Frontal cortex (tissue), 4 donors: ENCODE measurements around the gene STAT5B. TPM values are rescaled to one million over a fixed set of nuclear protein-coding genes. Genes with fewer than 3 reads are reported as not detected.
"Not testable (repeated sequence)": the region's sequence is repeated elsewhere in the genome, so short reads cannot be mapped to it uniquely, and the experiment has no call there.

Source experiments
- DNase-seq, 2 donors: peaks; one replicate each; pipeline ENCODE4 v3.0.0; 2012; ENCODE audit warnings: low spot score in 2 of 2
- FAIRE-seq: peaks from 2 replicates; lab custom pipeline; 2012; peaks lifted over from hg19 to GRCh38; lab: Jason Lieb, UNC
- total RNA-seq: library from RNA; depleted of rRNA; stranded (reverse); fragments of >200 nt; gene quantifications from one replicate; pipeline ENCODE4 v1.2.3, GENCODE V29; 2014
- donor health status: control.
- donor health status: control.
- donor health status: control.

Gene STAT5B
- total RNA-seq, 1 donor from 2014 or later: 17.5 TPM

DNA sequence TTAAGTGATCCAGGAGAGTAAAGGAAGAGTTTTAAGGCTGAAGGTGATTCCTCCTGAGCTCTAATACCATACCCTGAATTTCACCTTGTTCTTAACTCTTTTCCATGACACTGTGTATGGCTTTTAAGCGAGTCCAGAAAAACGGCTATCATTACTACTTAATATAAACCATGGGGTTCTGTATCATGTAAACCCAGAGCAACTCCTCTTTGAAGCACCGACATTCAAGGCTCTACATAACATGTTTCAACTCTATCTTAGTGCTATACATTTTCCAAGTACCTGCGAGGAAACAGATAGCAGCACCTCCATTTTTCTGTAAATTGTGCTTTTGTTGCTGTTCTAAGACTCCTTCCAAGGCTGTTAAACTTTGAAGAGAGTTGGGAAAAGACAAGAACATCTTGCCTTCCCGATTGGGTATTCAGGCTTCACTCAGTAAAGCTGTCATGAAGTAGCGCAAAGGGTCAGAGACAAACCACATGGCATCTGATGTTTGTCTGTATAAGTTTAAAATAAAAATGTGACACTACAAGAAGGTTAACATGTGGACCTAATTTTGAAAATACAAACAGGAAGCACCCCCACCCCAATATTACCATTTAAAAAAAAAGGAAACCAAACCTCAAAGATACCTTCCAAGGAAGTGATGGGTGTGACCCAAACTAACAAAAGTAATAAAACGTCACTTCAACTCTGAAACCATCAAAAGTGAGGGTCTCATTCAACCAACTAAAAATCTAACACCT, 3.9 kb downstream of the STAT5B start:
- FAIRE-seq: no peak

DNA sequence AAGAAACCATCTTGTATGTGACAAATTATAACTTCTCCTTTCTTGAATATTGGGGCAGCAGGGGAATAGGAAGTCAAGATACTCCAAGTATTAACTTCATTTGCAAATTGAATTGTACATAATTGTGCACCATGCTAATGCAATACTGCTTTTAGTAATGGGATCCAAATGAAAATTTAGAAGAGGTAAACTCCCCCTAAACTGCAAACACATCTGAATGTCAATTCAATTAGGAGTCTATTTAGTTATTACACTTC, 4.5 kb downstream of the STAT5B start:
- FAIRE-seq (no peak), DNase-seq (no peak)

More for the DNA sequence above, 3.9 kb downstream of the STAT5B start:
- no peak for DNase-seq

- no peak for DNase-seq
- FAIRE-seq: no peak
Observed at GRCh38 chr17:42271006-42271778, 5.0 kb downstream of the STAT5B start.

GRCh38 chr17:42270596-42270995, 5.6 kb downstream of the STAT5B start:
- FAIRE-seq (no peak), DNase-seq (no peak)

DNA sequence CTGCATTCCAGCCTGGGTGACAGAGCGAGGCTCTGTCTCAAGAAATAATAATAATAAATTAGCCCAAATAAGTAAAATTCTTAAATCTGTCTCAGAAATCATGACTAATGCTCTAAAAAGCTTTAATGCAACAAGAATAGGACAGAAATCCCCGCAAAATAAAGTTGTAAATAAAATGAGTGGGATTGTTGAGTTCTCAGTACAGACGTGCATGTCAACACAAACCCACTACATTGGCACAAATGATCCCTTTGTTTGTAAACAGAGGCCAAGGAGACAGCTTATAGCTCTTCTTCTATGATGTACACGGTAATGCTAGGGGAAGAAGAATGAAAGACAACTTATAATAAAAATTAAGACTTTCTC, 6.0 kb downstream of the STAT5B start:
- FAIRE-seq: no peak
- DNase-seq: no peak

DNA sequence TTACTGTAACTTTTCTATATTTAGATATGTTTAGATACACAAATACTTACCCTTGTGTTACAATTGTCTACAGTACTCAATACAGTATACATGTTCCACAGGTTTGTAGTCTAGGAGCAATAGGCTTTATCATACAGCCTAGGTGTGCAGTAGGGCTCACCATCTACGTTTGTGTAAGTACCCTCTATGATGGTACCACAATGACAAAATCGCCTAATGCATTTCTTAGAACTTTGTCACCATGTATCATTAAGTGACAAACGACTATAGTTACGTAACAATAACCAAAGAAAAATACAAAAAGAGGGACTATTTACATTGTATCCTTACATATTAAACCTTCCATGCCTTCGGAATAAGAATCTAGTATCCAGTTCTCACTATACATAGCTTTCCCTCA, 8.0 kb downstream of the STAT5B start:
- DNase-seq: no peak
- FAIRE-seq: no peak

GRCh38 chr17:42266918-42267766, 9.0 kb downstream of the STAT5B start:
- DNase-seq: no peak
- peak; percentile 66 for FAIRE-seq

DNA sequence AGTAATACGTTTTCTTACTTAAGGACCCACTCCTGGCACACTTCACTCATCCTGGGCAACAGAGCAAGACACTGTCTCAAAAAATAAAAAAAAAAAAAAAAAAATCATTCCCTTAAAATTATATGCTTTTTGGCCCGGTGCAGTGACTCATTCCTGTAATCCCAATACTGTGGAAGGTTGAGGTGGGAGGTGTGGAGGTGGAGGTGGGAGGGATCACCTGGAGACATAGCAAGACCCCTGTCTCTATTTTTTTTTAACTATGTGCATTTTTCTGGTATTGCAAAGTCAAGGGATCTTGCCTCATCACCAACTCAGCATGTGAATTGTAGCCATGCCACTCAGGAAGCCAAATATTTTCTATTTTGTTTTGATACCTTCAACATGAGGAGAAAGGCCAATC, 9.7 kb downstream of the STAT5B start:
- no peak for DNase-seq
- FAIRE-seq: no peak

GRCh38 chr17:42264366-42264765, 11.8 kb downstream of the STAT5B start:
- DNase-seq, FAIRE-seq: not testable (repeated sequence)

- FAIRE-seq: no peak
- DNase-seq: no peak
Observed at GRCh38 chr17:42260318-42260717, 15.9 kb downstream of the STAT5B start.

DNA sequence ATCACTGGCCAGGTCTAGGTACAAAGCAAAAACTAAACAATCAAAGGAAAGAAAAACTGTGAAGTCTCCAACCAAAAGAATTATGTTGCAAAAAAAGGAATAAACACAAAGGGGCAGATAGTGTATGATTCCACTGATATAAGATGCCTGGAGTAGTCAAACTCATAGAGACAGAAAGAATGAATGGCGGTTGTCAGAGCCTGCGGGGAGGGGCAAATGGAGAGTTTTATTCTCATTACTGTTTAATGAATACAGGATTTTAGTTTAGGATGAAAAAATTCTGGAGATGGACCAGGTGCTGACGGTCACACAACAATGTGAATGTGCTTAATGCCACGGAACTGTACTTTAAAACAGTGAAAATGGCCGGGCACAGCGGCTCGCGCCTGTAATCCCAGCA, 20.7 kb downstream of the STAT5B start:
- DNase-seq (no peak), FAIRE-seq (no peak)

DNA sequence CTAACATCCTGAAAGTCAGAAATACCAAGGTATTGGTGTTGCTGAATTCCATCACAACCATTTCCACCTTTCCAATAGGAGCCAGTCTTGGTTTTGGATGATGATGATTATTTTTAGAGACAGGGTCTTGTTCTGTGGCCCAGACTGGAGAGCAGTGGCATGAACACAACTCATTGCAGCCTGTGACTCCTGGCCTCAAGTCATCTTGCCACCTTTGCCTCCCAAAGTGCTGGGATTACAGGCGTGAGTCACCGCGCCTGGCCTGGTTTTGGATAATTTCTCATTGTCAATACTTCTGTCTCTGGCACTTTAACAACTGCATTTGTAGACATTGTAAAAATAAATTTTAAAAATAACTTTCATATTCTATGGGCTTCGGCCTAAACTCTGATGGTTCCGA, 22.6 kb downstream of the STAT5B start:
- no peak for FAIRE-seq

GRCh38 chr17:42252597-42253550, 23.3 kb downstream of the STAT5B start:
- no peak for DNase-seq
- no peak for FAIRE-seq

More for the DNA sequence above, 22.6 kb downstream of the STAT5B start:
- DNase-seq: no peak

GRCh38 chr17:42251115-42251514, 25.1 kb downstream of the STAT5B start:
- FAIRE-seq (no peak), DNase-seq (no peak)

GRCh38 chr17:42249681-42250446, 26.3 kb downstream of the STAT5B start:
- no peak for FAIRE-seq
- DNase-seq: no peak

GRCh38 chr17:42248351-42249179, 27.6 kb downstream of the STAT5B start:
- FAIRE-seq (no peak), DNase-seq (peak; percentile 49 to 68)

- DNase-seq (no peak), FAIRE-seq (no peak)
Observed at GRCh38 chr17:42247734-42248133, 28.5 kb downstream of the STAT5B start.

DNA sequence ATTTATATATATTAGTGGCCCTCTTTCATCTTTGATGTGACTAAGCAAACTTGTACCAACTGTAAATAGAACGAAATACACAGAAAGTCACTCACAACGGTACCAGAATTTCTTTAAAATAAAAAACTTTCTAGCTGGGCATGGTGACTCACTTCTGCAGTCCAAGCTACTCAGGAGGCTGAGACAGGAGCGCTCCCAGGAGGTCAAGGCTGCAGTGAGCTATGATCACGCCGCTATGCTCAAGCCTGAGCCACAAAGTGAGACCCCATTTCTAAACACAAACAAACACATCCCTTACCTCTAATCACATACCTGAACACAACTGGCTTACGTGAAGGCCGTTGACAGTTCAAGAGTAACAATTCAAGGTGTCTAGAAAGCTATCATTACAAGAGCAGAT, 29.7 kb downstream of the STAT5B start:
- no peak for DNase-seq
- FAIRE-seq: no peak
